Measurements from ENCODE around the gene DALRD3. TPM values are rescaled to one million over a fixed set of nuclear protein-coding genes. Genes with fewer than 3 reads are reported as not detected.
A peak's percentile ranks its signal among the peaks of the same experiment; 100 is the strongest.

Gene DALRD3
- total RNA-seq, 1 experiment from 2014 or later = 42.7 TPM

GRCh38 chr3:48996640-48997039 lies 21.7 kb downstream of the DALRD3 start:
- no peak overlapping the region for H3K27ac Mint-ChIP-seq (ENCODE audit: low read depth, unreplicated experiment)
- CTCF ChIA-PET = interaction anchor here (1.9 kb wide), 1 partner anchor 10 kb away, joined by 12 read pairs; no protein-coding TSS in a partner anchor
- H3K4me1 Mint-ChIP-seq (ENCODE audit: insufficient read depth, unreplicated experiment) = peaks cover 4% of the 10 kb centered on the region
- no peaks in the 10 kb centered on the region for H3K9me3 Mint-ChIP-seq (ENCODE audit: unreplicated experiment)
- TF ChIP-seq, protein P1, sequence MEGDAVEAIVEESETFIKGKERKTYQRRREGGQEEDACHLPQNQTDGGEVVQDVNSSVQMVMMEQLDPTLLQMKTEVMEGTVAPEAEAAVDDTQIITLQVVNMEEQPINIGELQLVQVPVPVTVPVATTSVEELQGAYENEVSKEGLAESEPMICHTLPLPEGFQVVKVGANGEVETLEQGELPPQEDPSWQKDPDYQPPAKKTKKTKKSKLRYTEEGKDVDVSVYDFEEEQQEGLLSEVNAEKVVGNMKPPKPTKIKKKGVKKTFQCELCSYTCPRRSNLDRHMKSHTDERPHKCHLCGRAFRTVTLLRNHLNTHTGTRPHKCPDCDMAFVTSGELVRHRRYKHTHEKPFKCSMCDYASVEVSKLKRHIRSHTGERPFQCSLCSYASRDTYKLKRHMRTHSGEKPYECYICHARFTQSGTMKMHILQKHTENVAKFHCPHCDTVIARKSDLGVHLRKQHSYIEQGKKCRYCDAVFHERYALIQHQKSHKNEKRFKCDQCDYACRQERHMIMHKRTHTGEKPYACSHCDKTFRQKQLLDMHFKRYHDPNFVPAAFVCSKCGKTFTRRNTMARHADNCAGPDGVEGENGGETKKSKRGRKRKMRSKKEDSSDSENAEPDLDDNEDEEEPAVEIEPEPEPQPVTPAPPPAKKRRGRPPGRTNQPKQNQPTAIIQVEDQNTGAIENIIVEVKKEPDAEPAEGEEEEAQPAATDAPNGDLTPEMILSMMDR (IDR thresholded peaks at IDR 0.05; ENCODE audit: unreplicated experiment) = no peak
- no TSS peak for BruUV-seq (replicated peaks)
- no peak overlapping the region for H3K4me3 Mint-ChIP-seq (ENCODE audit: unreplicated experiment)
- POLR2A ChIA-PET = interaction anchor here (0.9 to 2.6 kb wide), 2 partner anchors 11 to 20 kb away, joined by 3 to 12 read pairs; partner anchors contain the start of gene WDR6
- no peak for DNase-seq (ENCODE audit: unreplicated experiment)
- no peaks in the 10 kb centered on the region for H3K27me3 Mint-ChIP-seq (ENCODE audit: insufficient read depth, unreplicated experiment)
- H3K36me3 Mint-ChIP-seq (ENCODE audit: insufficient read depth, unreplicated experiment) = peaks cover 14% of the 10 kb centered on the region
- intact Hi-C loops (cut with micrococcal nuclease) = no loop called here

GRCh38 chr3:48993834-48994233 lies 24.5 kb downstream of the DALRD3 start:
- Mint-ChIP-seq H3K36me3 (ENCODE audit: insufficient read depth, unreplicated experiment) (peaks cover 9% of the 10 kb centered on the region), H3K4me3 (ENCODE audit: unreplicated experiment) (no peak overlapping the region), H3K27me3 (ENCODE audit: insufficient read depth, unreplicated experiment) (no peaks in the 10 kb centered on the region), H3K27ac (ENCODE audit: low read depth, unreplicated experiment) (no peak overlapping the region), H3K4me1 (ENCODE audit: insufficient read depth, unreplicated experiment) (peaks cover 22% of the 10 kb centered on the region), H3K9me3 (ENCODE audit: unreplicated experiment) (no peaks in the 10 kb centered on the region)
- intact Hi-C loops (cut with micrococcal nuclease) = no loop called here
- BruUV-seq (replicated peaks) = no TSS peak
- TF ChIP-seq, protein P1 (IDR thresholded peaks at IDR 0.05; ENCODE audit: unreplicated experiment) = no peak
- ChIA-PET POLR2A (interaction anchor here (1.2 to 7.4 kb wide), 3 partner anchors 13 to 26 kb away, joined by 4 to 131 read pairs (median 33); partner anchors contain the start of genes DALRD3, NDUFAF3 and WDR6), CTCF (no interaction called here)
- DNase-seq (ENCODE audit: unreplicated experiment) = no peak

- Mint-ChIP-seq H3K4me1 (ENCODE audit: insufficient read depth, unreplicated experiment) (peaks cover 29% of the 10 kb centered on the region), H3K27me3 (ENCODE audit: insufficient read depth, unreplicated experiment) (no peaks in the 10 kb centered on the region), H3K27ac (ENCODE audit: low read depth, unreplicated experiment) (no peak overlapping the region), H3K36me3 (ENCODE audit: insufficient read depth, unreplicated experiment) (peaks cover 8% of the 10 kb centered on the region), H3K9me3 (ENCODE audit: unreplicated experiment) (no peaks in the 10 kb centered on the region), H3K4me3 (ENCODE audit: unreplicated experiment) (peak overlapping the region; percentile 89)
- BruUV-seq (replicated peaks) = TSS peak; percentile 23
- intact Hi-C loops (cut with micrococcal nuclease) = no loop called here
- CTCF ChIA-PET = interaction anchor here (0.8 to 1.3 kb wide), 4 partner anchors 13 to 458 kb away, joined by 3 to 6 read pairs (median 4); partner anchors contain the start of gene NDUFAF3
- DNase-seq (ENCODE audit: unreplicated experiment) = no peak
- POLR2A ChIA-PET = interaction anchor here (0.8 to 7.4 kb wide), 7 partner anchors 13 to 101 kb away, joined by 3 to 131 read pairs (median 5); partner anchors contain the start of genes DALRD3, IMPDH2, NDUFAF3 and WDR6
- TF ChIP-seq, protein P1 (IDR thresholded peaks at IDR 0.05; ENCODE audit: unreplicated experiment) = no peak
These were observed 26.4 kb downstream of the DALRD3 start for GRCh38 chr3:48991851-48992545.

DNA sequence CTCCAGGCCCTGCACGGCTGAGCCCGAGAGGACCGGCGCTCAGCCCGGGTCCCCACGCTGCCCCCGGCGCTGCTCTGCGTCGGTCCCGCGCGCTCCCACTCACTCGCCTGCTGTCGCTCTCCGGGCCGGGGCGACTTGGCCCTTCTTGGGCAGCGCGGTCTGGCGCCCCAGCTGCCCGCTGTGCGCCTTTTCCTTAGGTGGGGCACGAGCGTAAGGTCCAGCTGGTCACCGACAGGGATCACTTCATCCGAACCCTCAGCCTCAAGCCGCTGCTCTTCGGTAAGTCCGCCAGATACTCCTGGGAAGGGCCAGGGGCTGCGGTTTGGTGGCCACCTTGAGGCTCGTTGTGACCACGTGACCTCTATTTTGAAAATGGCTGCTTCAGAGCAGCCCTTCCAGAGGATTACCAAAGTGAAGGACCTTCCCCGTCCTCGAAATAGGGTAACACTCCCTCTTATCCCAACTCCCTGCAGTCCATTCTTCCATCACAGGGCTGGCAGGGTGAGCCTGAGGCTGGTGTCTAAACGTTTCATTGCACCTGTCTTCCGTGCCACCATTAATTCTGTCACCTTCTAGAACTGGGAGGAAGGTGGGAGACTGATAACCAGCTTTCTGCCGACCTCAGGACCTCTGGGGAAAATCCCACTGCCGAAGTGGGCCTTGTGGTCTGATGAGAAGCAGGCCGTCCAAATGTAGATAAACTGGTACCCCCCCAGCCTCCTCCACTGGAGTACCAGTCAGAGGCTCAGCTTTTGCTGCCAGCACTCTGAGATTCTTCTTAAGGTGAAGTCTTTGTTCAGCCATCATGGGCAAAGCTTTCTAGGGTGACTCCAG lies 27.5 kb downstream of the DALRD3 start:
- Mint-ChIP-seq H3K36me3 (ENCODE audit: insufficient read depth, unreplicated experiment) (peaks cover 16% of the 10 kb centered on the region), H3K27me3 (ENCODE audit: insufficient read depth, unreplicated experiment) (no peaks in the 10 kb centered on the region), H3K27ac (ENCODE audit: low read depth, unreplicated experiment) (no peak overlapping the region), H3K4me1 (ENCODE audit: insufficient read depth, unreplicated experiment) (peaks cover 29% of the 10 kb centered on the region), H3K4me3 (ENCODE audit: unreplicated experiment) (peak overlapping the region; percentile 89), H3K9me3 (ENCODE audit: unreplicated experiment) (no peaks in the 10 kb centered on the region)
- intact Hi-C loops (cut with micrococcal nuclease) = no loop called here
- ChIA-PET CTCF (interaction anchor here (1.1 to 5.7 kb wide), 4 partner anchors 17 to 459 kb away, joined by 3 to 38 read pairs (median 4); partner anchors contain the start of genes NDUFAF3 and WDR6), POLR2A (interaction anchor here (0.6 to 7.4 kb wide), 10 partner anchors 16 to 557 kb away, joined by 3 to 131 read pairs (median 4); partner anchors contain the start of genes DALRD3, IMPDH2, NDUFAF3 and QRICH1)
- TF ChIP-seq, protein P1 (IDR thresholded peaks at IDR 0.05; ENCODE audit: unreplicated experiment) = no peak
- DNase-seq (ENCODE audit: unreplicated experiment) = no peak
- BruUV-seq (replicated peaks) = no TSS peak
